Stimulated activated CD8-positive, alpha-beta memory T cell treated with anti-CD3 and anti-CD28 coated beads, Interleukin-7, amount 100 ng/mL, for 24 hours (primary cell): ENCODE data around the gene STAC2.
"Not testable (repeated sequence)": the region's sequence is repeated elsewhere in the genome, so short reads cannot be mapped to it uniquely, and the experiment has no call there.

Experiments used
- DNase-seq: peaks from one replicate; pipeline ENCODE4 v3.0.0-alpha.2; 2020; ENCODE audit warnings: low read depth

The STAC2 gene

DNA sequence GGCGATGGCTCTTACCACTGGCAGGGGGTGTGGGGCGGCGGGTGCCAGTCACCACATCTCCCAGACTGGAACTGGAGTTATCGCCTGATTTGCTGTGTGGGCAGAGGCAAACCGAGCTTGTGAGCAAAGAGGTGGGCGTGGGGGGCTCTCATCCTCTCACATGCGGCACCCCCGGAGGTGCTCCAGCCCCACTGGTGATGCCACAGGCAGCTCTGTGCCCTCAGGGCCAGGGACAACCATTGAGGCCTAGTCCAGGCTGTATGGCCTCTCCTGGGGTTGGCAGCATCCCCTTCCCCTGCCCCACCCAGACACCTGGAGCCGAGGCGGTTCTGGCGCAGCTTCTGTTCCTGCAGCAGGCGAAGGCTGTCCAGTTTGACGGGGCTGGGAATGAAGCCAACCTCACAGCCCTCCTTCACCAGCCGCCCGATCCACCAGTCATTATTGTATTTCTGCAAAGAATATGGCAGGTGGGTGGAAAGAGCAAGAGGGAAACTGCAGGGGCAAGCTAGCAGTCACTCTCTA is 39.2 kb downstream of the STAC2 start:
- no peak for DNase-seq

DNA sequence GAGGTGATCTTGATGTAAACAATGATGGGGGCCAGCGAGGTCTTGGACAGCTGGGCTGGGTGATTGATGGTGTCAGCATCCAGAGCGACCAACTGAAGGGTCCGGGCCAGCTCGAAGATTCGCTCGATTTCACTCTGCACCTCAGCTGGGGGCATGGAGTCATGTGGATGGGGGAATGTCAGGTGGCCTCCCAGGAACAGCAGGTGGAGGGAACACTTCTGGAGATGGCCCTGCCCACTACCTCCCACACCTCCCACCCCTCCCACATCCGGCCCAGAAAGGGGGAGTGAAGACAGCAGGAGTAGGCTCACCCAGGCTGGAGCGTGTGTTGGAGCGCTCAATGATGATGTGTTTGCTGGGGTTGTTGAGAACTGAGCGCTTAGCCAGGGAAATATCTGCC is 42.0 kb downstream of the STAC2 start:
- no peak for DNase-seq

GRCh38 chr17:39183045-39183444 is 42.7 kb downstream of the STAC2 start:
- no peak for DNase-seq

DNA sequence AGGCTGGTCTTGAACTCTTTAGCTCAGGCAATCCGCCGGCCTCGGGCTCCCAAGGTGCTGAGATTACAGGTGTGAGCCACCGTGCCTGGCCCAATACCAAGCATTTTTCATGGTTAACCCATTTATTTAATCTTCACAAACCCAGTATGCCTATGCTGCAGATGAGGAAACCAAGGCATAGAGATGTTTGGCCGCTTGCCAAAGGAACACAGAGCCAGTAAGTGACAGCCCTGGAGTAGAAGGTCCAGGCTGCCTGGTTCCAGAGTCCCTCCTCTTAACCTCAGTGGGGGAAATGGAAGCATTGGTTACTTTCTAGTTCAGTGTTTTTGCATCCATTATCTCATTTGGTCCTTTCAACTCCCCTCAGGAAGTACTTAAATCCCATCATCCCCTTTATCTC is 44.4 kb downstream of the STAC2 start:
- no peak for DNase-seq

DNA sequence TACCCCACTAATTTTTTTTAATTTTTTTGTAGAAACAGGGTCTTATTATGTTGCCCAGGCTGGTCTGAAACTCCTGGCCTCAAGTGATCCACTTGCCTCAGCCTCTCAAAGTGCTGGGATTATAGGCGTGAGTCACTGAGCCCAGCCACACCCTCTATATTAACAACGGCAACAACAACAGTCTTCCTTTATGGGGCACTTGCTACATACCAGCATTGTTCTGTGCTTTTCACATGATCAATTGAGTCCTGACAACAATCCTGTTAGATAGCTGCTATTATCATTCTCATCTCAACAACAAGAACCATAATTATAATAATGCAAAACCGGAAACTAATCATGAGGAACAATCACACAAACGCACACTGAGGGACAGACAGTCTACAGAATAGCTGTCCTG is 47.2 kb downstream of the STAC2 start:
- DNase-seq, result no peak

- DNase-seq, result no peak
These were observed 48.5 kb downstream of the STAC2 start for GRCh38 chr17:39177256-39177655.

DNA sequence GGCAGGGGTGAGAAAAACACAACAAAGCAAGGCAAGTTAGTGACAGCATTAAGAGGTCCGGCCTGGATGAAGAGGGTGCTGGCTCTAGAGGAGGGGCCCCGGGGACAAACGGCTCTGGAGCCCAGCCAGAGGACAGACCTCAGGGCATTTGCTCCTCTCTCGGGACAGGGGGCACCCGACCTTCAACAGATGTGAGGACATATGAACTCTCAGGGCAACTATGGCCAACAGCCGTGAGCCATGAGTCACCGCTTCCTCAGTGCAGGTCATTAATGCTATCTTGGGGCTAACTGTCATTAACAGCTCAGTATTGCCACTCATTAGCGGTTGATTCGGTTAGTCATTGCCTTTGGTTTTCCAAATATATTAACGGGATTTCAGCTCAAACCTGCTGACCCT is 50.1 kb downstream of the STAC2 start:
- no peak for DNase-seq

DNA sequence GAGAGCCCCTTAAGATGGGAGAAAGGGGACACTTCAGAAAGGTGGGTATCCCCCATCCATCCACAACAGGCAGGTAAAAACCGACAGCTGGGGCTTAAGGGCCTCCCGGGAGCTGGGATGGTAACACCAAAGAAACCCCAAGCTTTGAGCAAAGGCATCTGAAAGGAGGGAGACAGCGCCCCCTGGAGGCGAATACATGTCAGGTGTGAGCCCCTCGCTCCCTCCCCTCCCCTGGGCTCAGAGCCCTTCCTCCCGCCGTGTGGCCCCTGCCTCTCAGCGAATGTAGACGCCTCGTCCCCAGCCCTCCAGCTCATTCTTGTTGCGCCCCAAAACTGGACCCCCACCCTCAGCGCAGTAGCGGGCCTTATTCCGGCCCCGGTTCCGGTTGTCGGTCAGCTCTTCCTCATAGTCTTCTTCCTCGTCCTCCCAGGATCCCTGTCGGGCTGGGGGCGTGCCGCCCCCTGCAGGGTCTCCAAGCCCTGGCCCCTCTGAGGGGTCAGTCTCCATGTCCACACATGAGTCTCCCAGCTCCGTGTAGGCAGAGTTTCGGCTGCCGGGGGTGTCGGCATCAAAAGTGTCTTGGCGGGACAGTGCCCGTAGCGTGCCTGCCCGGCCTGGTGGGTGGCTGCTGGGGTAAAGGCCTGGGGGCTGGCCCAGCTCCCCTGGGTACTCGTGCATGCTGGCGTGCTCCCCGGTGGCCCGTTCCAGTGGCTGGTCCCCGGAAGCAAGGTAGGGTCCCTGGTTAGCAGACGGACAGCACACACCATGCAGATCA is 50.6 kb downstream of the STAC2 start:
- DNase-seq, result peak; percentile 63

DNA sequence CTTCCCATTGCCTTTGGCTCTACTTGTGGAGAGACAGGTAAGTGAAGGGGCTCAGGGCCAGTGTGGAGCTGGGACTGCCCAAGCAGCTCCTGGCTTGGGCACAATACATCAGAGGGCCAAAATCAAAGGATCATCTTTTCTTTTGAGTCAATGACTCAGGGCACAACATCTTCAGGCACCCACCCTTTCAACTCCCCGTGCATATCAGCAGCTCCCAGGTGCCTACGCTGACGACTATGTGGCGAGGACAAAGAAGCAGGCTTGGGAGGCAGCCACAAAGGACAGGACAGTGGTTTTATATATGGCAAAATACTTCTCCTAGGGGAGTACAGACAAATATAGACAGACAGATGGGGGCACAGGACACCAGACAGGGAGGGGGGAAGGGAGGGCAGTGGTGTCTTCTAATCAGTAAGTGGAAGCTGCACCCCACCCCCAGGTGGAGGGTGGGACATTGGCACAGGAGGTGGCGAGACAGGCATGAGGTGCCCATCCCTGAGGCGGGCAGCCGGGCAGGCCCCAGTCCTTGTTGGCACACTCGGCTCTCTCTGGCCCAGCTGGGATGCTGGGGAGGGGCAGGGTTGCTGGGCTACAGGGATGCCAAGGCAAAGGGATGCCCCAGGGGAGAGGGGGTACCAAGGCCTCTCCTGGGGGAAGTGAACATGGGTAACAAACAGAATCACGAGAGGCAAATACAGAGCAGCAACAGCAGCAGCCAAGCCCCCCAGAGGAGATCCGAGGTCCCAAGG is 52.0 kb downstream of the STAC2 start:
- DNase-seq, result no peak

DNA sequence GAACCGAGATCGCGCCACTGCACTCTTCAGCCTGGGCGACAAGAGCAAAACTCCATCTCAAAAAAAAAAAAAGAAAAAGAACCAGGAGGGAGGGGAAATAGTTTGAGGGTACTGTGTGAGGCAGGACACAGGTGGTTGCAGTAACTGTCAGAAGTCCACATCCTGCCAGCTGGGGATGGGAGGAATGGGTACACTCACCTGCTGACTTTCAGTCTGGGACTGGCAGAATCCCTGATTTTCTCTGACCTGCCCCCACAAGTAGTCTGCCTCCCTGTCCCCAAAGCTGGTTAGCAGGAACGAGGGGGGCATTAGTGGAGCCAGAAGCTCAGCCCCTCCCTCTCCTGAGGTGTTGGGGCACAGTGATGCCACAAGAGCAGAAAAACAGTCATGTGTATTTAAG is 52.7 kb downstream of the STAC2 start:
- no peak for DNase-seq

GRCh38 chr17:39171933-39172332 is 53.8 kb downstream of the STAC2 start:
- no peak for DNase-seq

GRCh38 chr17:39170558-39170957 is 55.2 kb downstream of the STAC2 start:
- no peak for DNase-seq

GRCh38 chr17:39170109-39170508 is 55.6 kb downstream of the STAC2 start:
- DNase-seq, result no peak

GRCh38 chr17:39169518-39169917 is 56.2 kb downstream of the STAC2 start:
- DNase-seq, result no peak

GRCh38 chr17:39169101-39169500 is 56.6 kb downstream of the STAC2 start:
- DNase-seq, result no peak

DNA sequence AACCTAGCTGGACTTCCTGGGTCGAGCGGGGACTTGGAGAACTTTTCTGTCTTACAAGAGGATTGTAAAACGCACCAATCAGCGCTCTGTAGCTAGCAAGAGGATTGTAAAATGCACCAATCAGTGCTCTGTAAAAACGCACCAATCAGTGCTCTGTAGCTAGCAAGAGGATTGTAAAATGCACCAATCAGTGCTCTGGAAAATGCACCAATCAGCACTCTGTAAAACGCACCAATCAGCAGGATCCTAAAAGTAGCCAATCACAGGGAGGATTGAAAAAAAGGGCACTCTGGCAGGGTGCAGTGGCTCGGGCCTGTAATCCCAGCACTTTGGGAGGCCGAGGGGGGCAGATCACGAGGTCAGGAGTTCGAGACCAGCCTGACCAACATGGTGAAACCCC is 57.2 kb downstream of the STAC2 start:
- DNase-seq, result not testable (repeated sequence)

GRCh38 chr17:39167476-39167875 is 58.3 kb downstream of the STAC2 start:
- no peak for DNase-seq

DNA sequence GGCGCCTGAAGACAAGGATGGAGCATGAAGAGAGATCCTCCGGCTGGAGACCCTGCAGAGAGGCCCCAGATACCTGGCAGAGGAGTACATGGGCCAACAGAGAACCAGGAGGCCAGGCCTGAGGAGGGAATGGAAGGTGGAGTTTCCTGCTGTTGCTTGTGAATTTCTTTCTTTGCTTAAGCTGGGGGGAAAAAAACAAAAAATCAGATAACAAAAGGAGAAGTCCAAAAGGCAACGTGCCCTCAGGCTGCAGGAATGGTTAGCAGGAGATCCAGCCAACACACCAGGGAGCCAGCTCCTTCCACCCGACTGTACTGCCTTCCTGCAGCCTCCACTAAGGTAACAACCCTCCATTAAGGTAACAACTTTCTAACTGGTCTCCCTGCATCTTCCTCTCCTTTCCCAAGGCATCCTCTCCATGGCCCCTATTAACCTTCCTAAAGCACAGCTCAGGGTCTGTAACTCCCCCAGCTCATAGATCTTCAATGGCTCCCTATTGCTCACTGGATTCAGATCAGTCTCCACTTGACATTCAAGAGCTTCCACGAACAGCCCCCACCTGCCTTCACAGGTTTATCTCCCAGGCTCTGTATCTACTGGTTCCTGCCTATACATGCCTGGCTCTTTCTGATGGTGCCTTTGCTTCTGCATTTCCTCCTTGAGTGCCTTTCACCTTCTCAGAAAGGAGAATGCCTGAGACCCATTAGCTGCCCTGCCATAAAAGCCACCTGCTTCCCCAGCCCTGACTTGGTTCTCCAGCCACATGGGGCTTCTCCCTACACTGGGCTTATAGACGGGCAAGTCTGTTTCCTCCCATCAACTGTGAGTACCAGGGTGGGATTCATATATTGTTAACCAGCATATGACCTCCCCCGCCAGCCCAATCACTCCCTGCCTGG is 59.1 kb downstream of the STAC2 start:
- no peak for DNase-seq

DNA sequence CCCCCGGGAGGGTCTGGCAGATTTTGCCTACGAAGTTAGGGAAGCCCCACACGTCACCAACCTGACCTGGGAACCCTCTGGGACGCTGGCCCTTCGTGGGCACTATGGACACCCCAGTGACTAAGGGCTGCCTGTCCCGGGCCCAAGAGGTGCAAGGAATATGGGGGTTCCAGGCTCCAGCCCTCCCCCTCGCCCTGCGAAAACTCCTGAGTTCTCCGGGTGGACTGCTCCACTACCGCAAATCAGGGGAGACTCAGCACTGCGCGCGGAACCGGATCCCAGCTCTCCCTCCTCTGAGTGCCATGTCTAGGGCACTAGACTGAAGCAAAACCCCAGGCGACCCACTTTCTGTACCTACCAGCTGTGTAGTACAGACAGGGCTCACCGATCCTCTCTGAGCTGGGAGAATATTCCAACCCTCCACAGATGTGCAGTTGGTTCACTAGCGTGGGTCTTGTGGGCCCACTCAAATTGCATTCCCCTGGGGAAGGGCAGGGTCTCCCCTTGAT is 59.9 kb downstream of the STAC2 start, which contains the start of gene ARL5C:
TSS of gene ARL5C (minus strand) at position 321 of the 509 bp plus-strand sequence. CDS start 401 bp downstream, outside the sequence.
- DNase-seq, result no peak

- no peak for DNase-seq
These were observed 60.4 kb downstream of the STAC2 start for GRCh38 chr17:39165178-39165840.

- peak; percentile 58 for DNase-seq
These were observed 61.0 kb downstream of the STAC2 start for GRCh38 chr17:39164675-39165143.
